ENCODE measurements around the gene MED15.

GRCh38 chr22:20577045-20577444 is 69.6 kb downstream of the MED15 start:
- TF ChIP-seq POLR2AphosphoS5 (IDR thresholded peaks at IDR 0.05; ENCODE audit: low read depth, low read length) (no peak), POLR2A (IDR thresholded peaks at IDR 0.05; ENCODE audit: low read depth, low read length) (no peak)
